CD1c-positive myeloid dendritic cell (primary cell): ENCODE data around the gene C21orf58.
"Not testable (repeated sequence)": the region's sequence is repeated elsewhere in the genome, so short reads cannot be mapped to it uniquely, and the experiment has no call there.

Source experiments
- DNase-seq: peaks from one replicate; pipeline ENCODE4 v3.0.0-alpha.2; 2016; ENCODE audit errors: extremely low spot score

Gene C21orf58

GRCh38 chr21:46323710-46324389, at the start of gene C21orf58, which contains the start of gene PCNT:
Gene C21orf58, minus strand, starts transcription at chr21:46323870. Its CDS starts 1,132 bp downstream, at chr21:46322738.
Gene PCNT, plus strand, starts transcription at chr21:46324156. Its CDS starts 73 bp downstream, at chr21:46324229.
- peak; percentile 99 for DNase-seq

GRCh38 chr21:46372947-46373346, 49.3 kb upstream of the C21orf58 start:
- DNase-seq = not testable (repeated sequence)

GRCh38 chr21:46372014-46372485, 48.4 kb upstream of the C21orf58 start:
- DNase-seq = no peak

- no peak for DNase-seq
Measured at GRCh38 chr21:46371204-46372013, 47.7 kb upstream of the C21orf58 start.

- DNase-seq = peak; percentile 6
Measured at GRCh38 chr21:46369520-46370235, 46.0 kb upstream of the C21orf58 start.

- DNase-seq = peak; percentile 16
Measured at GRCh38 chr21:46368533-46369285, 45.0 kb upstream of the C21orf58 start.

GRCh38 chr21:46366966-46367365, 43.3 kb upstream of the C21orf58 start:
- DNase-seq = no peak

- DNase-seq = no peak
Measured at GRCh38 chr21:46366561-46366960, 42.9 kb upstream of the C21orf58 start.

- no peak for DNase-seq
Measured at GRCh38 chr21:46366091-46366490, 42.4 kb upstream of the C21orf58 start.

GRCh38 chr21:46363698-46364097, 40.0 kb upstream of the C21orf58 start:
- DNase-seq = no peak

- DNase-seq = no peak
Measured at GRCh38 chr21:46362946-46363345, 39.3 kb upstream of the C21orf58 start.

- DNase-seq = no peak
Measured at GRCh38 chr21:46361935-46362334, 38.3 kb upstream of the C21orf58 start.

GRCh38 chr21:46361176-46361575, 37.5 kb upstream of the C21orf58 start:
- DNase-seq = no peak

- DNase-seq = no peak
Measured at GRCh38 chr21:46357684-46358425, 34.2 kb upstream of the C21orf58 start.

- DNase-seq = no peak
Measured at GRCh38 chr21:46357335-46357604, 33.6 kb upstream of the C21orf58 start.

- no peak for DNase-seq
Measured at GRCh38 chr21:46356494-46357334, 33.0 kb upstream of the C21orf58 start.

- DNase-seq = no peak
Measured at GRCh38 chr21:46356005-46356338, 32.3 kb upstream of the C21orf58 start.

GRCh38 chr21:46355161-46356004, 31.7 kb upstream of the C21orf58 start:
- no peak for DNase-seq

GRCh38 chr21:46354518-46354917, 30.8 kb upstream of the C21orf58 start:
- no peak for DNase-seq
